Endothelial cell of umbilical vein (primary cell): Measurements from ENCODE around the gene APOH. TPM values are rescaled to one million over a fixed set of nuclear protein-coding genes. Genes with fewer than 3 reads are reported as not detected.
A peak's percentile ranks its signal among the peaks of the same experiment; 100 is the strongest.

Source experiments
- BruUV-seq: library from RNA; stranded (reverse); fragments of 400-500 nt; replicated peaks from 2 replicates; lab custom pipeline; 2021; lab: Mats Ljungman, UMichigan
- CTCF ChIA-PET: fragments of 300-600, 350-600 bp; sonication (Branson Sonifier 250); formaldehyde crosslinking; loops from one replicate; lab custom pipeline; 2021; ENCODE audit warnings: antibody characterized with exemption, inconsistent platforms; lab: Charles Lee
- POLR2A ChIA-PET: fragments of 300-600, 350-600 bp; sonication (Branson Sonifier 250); formaldehyde crosslinking; loops from one replicate; lab custom pipeline; 2021; ENCODE audit warnings: antibody characterized with exemption, inconsistent platforms; lab: Charles Lee
- DNase-seq: peaks from one replicate; pipeline ENCODE4 v3.0.0-alpha.2; 2011; ENCODE audit warnings: low read depth, low spot score
- FAIRE-seq: peaks from 2 replicates; lab custom pipeline; 2011; peaks lifted over from hg19 to GRCh38; lab: Jason Lieb, UNC
- H2AFZ ChIP-seq: 2 replicates; pipeline ENCODE4 v1.6.0; 2012; ENCODE audit warnings: low read depth, low read length, control low read depth, inconsistent platforms
- H3K27ac ChIP-seq: 2 replicates; pipeline ENCODE4 v1.5.1; 2011; ENCODE audit warnings: low read depth, mild to moderate bottlenecking, control low read depth, low read length, moderate library complexity; ENCODE audit not compliant: insufficient read depth
- H3K27me3 ChIP-seq, 2 experiments: 2 replicates each; pipeline versions ENCODE4 v1.6.0 to v1.6.1; 2011; ENCODE audit warnings: low read length in 2 of 2, mixed read lengths in 1 of 2; ENCODE audit not compliant: control insufficient read depth in 2 of 2, insufficient read depth in 2 of 2
- H3K36me3 ChIP-seq, 2 experiments: 2 replicates in 1 of 2; 3 replicates in 1 of 2; pipeline ENCODE4 v1.5.1; 2011; ENCODE audit warnings: low read length in 2 of 2, mild to moderate bottlenecking in 1 of 2, moderate library complexity in 1 of 2; ENCODE audit not compliant: control insufficient read depth in 2 of 2, insufficient read depth in 2 of 2; ENCODE audit errors: extremely low read depth in 1 of 2
- H3K4me1 ChIP-seq: 3 replicates; pipeline ENCODE4 v1.5.1; 2011; ENCODE audit warnings: mild to moderate bottlenecking, low read length; ENCODE audit not compliant: control insufficient read depth, insufficient read depth; ENCODE audit errors: extremely low read depth
- H3K4me2 ChIP-seq: 2 replicates; pipeline ENCODE4 v1.6.1; 2011; ENCODE audit warnings: low read length, control low read depth, mixed read lengths; ENCODE audit not compliant: insufficient read depth
- H3K4me3 ChIP-seq, 3 experiments: fragments of 200-600 bp in 1 of 3; sonication (generic), shearing (Covaris generic) in 1 of 3; replicated peaks in 1 of 3; 2 replicates each; pipeline ENCODE4 v1.5.1; 2011 to 2016; ENCODE audit warnings: control low read depth in 3 of 3, low read length in 3 of 3, mild to moderate bottlenecking in 2 of 3, inconsistent platforms in 1 of 3, low read depth in 1 of 3, moderate library complexity in 1 of 3; ENCODE audit not compliant: insufficient read depth in 1 of 3
- H3K79me2 ChIP-seq: 2 replicates; pipeline ENCODE4 v1.6.0; 2012; ENCODE audit warnings: low read length, inconsistent platforms; ENCODE audit not compliant: control insufficient read depth, insufficient read depth
- H3K9ac ChIP-seq: replicated peaks from 2 replicates; pipeline ENCODE3; 2011; ENCODE audit warnings: low read length, control low read depth; ENCODE audit not compliant: insufficient read depth; ENCODE audit errors: extremely low read depth
- H3K9me1 ChIP-seq: replicated peaks from 3 replicates; pipeline ENCODE4 v1.6.0; 2011; ENCODE audit warnings: mild to moderate bottlenecking, low read length; ENCODE audit not compliant: control insufficient read depth, insufficient read depth; ENCODE audit errors: extremely low read depth
- H3K9me3 ChIP-seq: replicated peaks from 2 replicates; pipeline ENCODE4 v1.5.1; 2012; ENCODE audit warnings: low read length, inconsistent platforms; ENCODE audit not compliant: control insufficient read depth, insufficient read depth
- H4K20me1 ChIP-seq: replicated peaks from 2 replicates; pipeline ENCODE3; 2011; ENCODE audit warnings: mild to moderate bottlenecking, low read length; ENCODE audit not compliant: control insufficient read depth, insufficient read depth; ENCODE audit errors: extremely low read depth
- CTCF ChIP-seq, 2 donors: IDR thresholded peaks; 1 replicate in 1 of 2; 2 replicates in 1 of 2; pipeline ENCODE4 v1.5.1; 2011; ENCODE audit warnings: low read length in 2 of 2, mild to moderate bottlenecking in 2 of 2, moderate library complexity in 2 of 2, control low read depth in 1 of 2, inconsistent platforms in 1 of 2, low read depth in 1 of 2; ENCODE audit not compliant: insufficient read depth in 1 of 2; ENCODE audit errors: extremely low read depth in 1 of 2
- EZH2 ChIP-seq: IDR thresholded peaks from 2 replicates; pipeline ENCODE4 v1.6.1; 2012; ENCODE audit warnings: borderline replicate concordance, low read depth, mild to moderate bottlenecking, moderate library complexity, low read length, inconsistent platforms; ENCODE audit not compliant: severe bottlenecking
- FOS ChIP-seq: IDR thresholded peaks from 2 replicates; pipeline ENCODE4 v1.6.1; 2011; ENCODE audit warnings: mild to moderate bottlenecking, low read length, moderate library complexity, borderline replicate concordance; ENCODE audit not compliant: insufficient read depth
- GATA2 ChIP-seq: IDR thresholded peaks from 2 replicates; pipeline ENCODE4 v1.7.0; 2011; ENCODE audit warnings: low read depth, mild to moderate bottlenecking, moderate library complexity, mixed read lengths, low read length; ENCODE audit not compliant: insufficient read length, insufficient read depth
- JUN ChIP-seq: IDR thresholded peaks from 2 replicates; pipeline ENCODE4 v1.6.1; 2011; ENCODE audit warnings: borderline replicate concordance, low read depth; ENCODE audit not compliant: insufficient read length, insufficient read depth
- MAX ChIP-seq: IDR thresholded peaks from 2 replicates; pipeline ENCODE4 v1.6.1; 2011; ENCODE audit not compliant: insufficient read depth, insufficient read length
- MYC ChIP-seq: IDR thresholded peaks from one replicate; pipeline ENCODE4 v1.6.1; 2011; ENCODE audit warnings: mild to moderate bottlenecking, low read depth, low read length
- POLR2A ChIP-seq: IDR thresholded peaks from 2 replicates; pipeline ENCODE4 v1.6.1; 2012; ENCODE audit warnings: low read depth, mild to moderate bottlenecking, control low read depth, low read length
- POLR2AphosphoS5 ChIP-seq: IDR thresholded peaks from 2 replicates; pipeline ENCODE4 v1.6.1; 2012; ENCODE audit warnings: low read depth, mild to moderate bottlenecking, control low read depth, low read length, moderate library complexity; ENCODE audit not compliant: insufficient read depth
- dilution Hi-C: fragments of 300-500 bp; cut with MboI; formaldehyde crosslinking; loops from one replicate; pipeline ENCODE4 v1.15.0; 2019; ENCODE audit warnings: low sequenced_read_pairs; ENCODE audit not compliant: extremely low pct_ligation_motif_present
- intact Hi-C: fragments of 100-400 bp; cut with micrococcal nuclease; formaldehyde crosslinking; loops from one replicate; pipeline ENCODE4 v1.10.0; 2022
- polyA plus RNA-seq, 4 experiments: library from polyadenylated mRNA; depleted of rRNA in 3 of 4; stranded (reverse) in 3 of 4; unstranded in 1 of 4; fragments of >200 nt; gene quantifications; 2 replicates each; pipeline versions ENCODE4 v1.2.1 to v1.2.3, GENCODE V29; 2011 to 2012; ENCODE audit warnings: missing spikeins in 1 of 4
- total RNA-seq: library from RNA; stranded (reverse); gene quantifications from 2 replicates; pipeline ENCODE4 v1.2.3, GENCODE V29; 2021

The APOH gene
- total and polyA plus RNA-seq, 2 donors (not counting 3 experiments of a cell fraction or from before 2014, with no cell fraction given), result not detected

GRCh38 chr17:66240630-66241029, 11.4 kb upstream of the APOH start:
- Histone ChIP-seq H4K20me1 (no peaks in the 10 kb centered on the region), H3K27ac (no peak overlapping the region), H3K9me3 (no peaks in the 10 kb centered on the region), H3K4me1 (peaks cover 19% of the 10 kb centered on the region), H2AFZ (no peak overlapping the region), H3K9me1 (peaks cover 2% of the 10 kb centered on the region), H3K79me2 (no peaks in the 10 kb centered on the region), H3K4me2 (peak overlapping the region; percentile 89), H3K4me3 (no peak overlapping the region), H3K36me3 (no peaks in the 10 kb centered on the region), H3K9ac (no peak overlapping the region), H3K27me3 (no peaks in the 10 kb centered on the region)
- FAIRE-seq, result peak; percentile 55
- dilution Hi-C loops, result no loop called here
- DNase-seq, result peak; percentile 49
- POLR2A ChIA-PET, result no interaction called here
- TF ChIP-seq EZH2 (no peak), MAX (no peak), POLR2A (no peak), CTCF (IDR thresholded peaks at IDR 0.05; ENCODE audit: extremely low read depth in 1 of 2, insufficient read depth in 1 of 2, low read depth in 1 of 2, low read length in 2 of 2) (no peak), FOS (peak; percentile 67), POLR2AphosphoS5 (no peak), MYC (no peak), GATA2 (peak; percentile 86), JUN (peak; percentile 46)
- CTCF ChIA-PET, result interaction anchor here (0.5 to 1.6 kb wide), 4 partner anchors 10 to 1103 kb away, joined by 3 to 5 read pairs (median 4); partner anchors contain the start of gene RGS9
- intact Hi-C loops, result no loop called here
- no TSS peak for BruUV-seq
